ENCODE data around the gene ZMYM4.

DNA sequence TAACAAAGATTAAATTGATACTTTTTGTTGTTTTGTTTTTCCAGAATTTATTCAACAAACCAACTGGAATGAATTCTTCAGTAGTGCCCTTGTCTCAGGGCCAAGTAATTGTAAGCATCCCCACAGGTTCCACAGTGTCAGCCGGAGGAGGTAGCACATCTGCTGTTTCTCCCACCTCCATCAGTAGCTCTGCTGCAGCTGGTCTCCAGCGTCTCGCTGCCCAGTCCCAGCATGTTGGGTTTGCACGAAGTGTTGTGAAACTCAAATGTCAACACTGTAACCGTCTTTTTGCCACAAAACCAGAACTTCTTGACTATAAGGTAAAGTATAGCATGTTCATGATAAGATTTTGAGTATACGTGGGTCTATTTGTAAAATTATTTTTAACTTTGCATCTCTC, 118.5 kb downstream of the ZMYM4 start:
- no peak for TF ChIP-seq POLR2AphosphoS5 (IDR thresholded peaks at IDR 0.05)
- TF ChIP-seq, protein P1, sequence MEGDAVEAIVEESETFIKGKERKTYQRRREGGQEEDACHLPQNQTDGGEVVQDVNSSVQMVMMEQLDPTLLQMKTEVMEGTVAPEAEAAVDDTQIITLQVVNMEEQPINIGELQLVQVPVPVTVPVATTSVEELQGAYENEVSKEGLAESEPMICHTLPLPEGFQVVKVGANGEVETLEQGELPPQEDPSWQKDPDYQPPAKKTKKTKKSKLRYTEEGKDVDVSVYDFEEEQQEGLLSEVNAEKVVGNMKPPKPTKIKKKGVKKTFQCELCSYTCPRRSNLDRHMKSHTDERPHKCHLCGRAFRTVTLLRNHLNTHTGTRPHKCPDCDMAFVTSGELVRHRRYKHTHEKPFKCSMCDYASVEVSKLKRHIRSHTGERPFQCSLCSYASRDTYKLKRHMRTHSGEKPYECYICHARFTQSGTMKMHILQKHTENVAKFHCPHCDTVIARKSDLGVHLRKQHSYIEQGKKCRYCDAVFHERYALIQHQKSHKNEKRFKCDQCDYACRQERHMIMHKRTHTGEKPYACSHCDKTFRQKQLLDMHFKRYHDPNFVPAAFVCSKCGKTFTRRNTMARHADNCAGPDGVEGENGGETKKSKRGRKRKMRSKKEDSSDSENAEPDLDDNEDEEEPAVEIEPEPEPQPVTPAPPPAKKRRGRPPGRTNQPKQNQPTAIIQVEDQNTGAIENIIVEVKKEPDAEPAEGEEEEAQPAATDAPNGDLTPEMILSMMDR (IDR thresholded peaks at IDR 0.05): no peak

Data from stomach (tissue), 4 donors.